GM12874 (cell line): Measurements from ENCODE around the gene CHST8.

Source experiments
- CTCF ChIP-seq: IDR thresholded peaks from 2 replicates; pipeline ENCODE4 v1.5.1; 2011; ENCODE audit warnings: low read depth, mild to moderate bottlenecking, control low read depth, low read length, moderate library complexity; ENCODE audit not compliant: insufficient read depth

Gene CHST8

GRCh38 chr19:33685541-33685940 lies 63.8 kb downstream of the CHST8 start:
- TF ChIP-seq CTCF, result no peak

DNA sequence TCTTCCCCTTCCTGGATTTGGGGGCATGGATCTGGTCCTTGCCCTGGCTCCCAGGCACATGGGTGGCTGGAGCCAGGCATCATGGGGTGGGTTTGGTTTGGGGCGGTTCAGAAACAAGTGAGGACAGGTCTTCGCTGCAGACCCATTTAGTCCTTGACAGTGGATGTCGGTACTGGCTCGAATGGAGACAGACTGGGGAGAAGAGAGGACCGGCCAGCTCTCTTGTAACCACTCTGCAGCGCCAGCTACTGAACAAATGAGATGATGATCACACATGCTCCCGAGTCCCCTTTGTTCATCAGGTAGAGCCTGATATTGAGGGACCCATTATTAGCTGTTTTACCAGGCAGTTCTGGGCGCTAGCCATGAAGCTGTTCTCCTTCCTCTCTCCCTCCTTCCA lies 64.5 kb downstream of the CHST8 start:
- no peak for TF ChIP-seq CTCF

DNA sequence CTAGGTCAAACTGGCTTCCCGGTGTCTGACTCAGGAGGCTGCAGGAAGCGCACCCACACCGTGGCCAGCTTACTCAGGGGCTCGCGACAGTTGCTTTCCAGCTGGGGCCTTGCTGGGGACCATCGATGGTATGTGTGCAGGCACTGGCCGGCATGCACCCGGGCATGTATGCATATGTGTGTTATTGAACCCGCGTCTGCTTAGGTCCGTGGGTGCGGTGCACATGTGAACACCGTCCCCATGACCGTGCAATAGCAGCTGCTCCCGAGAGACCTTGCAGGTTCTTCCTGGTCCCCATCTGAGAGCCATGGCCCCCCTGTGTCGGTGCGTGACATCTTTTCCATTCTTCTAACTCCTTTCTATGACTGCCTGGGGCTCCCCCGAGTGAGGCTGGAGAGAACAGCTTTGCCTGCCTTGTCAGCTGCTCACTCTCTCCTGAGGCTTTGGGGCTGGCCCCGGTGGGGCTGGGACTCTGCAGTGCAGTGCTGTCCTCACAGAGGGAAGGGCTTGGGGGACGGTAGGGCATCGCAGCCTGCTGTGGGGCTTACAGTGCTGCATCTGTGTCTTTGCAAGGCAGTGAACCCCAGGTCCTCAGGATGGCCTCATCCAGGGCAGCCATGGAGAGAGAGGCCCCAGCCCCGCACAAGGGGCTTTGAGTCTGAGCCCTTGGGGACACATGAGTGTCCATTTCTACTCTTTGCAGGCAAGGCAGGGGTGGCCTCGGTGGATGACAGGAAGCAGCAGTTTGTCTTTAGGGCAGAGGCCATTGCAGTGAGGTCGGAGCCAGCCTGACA lies 65.1 kb downstream of the CHST8 start:
- TF ChIP-seq CTCF, result no peak

- no peak for TF ChIP-seq CTCF
Observed at GRCh38 chr19:33687481-33688170, 65.9 kb downstream of the CHST8 start.

DNA sequence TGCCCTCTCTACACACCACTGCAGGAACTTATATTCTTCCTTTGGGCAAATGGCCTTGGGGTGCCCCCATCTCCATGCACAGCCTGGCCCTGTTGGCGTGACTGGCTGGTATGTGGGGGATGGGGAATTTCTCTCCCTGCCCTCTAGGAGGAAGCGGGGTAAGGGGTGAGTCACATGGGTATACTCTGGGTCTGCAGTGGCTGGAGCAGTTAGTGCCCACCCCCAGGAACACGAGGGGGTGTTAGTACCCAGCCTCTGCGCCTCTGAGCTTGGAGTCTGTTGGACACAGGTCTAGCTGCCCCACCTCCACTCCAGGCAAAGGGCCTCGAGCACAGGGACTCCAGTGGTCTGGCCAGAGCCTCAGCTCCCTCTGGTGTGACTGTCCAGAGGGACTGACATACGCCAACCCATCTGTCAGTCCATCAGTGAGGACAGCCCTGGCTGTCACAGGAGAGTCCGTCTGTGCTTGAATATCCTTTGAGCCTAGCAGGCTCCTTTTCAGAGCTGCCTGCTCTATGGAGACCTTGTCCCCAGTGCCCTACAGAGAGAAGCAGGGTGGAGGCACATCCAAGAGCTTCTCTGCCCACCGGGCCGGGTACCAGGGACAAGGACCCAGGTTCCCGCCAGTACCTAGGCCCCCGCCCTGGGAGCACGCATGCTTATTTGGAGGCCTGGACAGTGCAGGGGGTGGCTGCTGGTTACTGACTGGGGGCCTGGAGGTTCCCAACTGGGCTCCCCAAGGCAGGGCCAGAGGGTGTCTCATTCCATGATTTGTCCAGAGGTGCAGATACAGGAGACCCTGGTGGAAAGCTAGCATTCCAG lies 66.6 kb downstream of the CHST8 start:
- TF ChIP-seq CTCF, result no peak

DNA sequence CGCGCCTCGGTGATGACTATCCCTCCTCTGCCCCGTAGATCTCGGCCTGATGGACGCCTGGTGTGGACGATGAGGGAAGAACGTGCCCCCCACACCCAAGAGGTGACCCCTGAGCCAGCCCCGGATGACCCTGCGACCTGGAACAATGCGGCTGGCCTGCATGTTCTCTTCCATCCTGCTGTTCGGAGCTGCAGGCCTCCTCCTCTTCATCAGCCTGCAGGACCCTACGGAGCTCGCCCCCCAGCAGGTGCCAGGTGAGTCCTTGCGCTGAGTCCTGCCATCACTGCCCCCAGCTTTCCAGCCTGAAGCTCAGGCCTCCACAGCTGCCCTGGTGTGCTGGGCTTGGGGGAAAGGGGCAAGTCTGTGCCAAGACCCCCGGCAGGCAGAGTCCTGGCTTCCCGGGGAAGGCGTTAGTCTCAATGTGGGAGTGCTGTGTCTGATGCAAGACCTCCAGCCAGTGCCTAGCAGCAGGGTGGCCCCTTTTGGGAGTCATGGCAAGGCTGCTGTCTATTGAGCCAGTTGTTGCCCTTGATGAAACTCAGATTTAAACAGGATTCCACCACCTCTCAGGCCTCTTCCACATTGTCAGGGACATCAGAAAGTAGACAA lies 67.5 kb downstream of the CHST8 start:
- TF ChIP-seq CTCF, result no peak

DNA sequence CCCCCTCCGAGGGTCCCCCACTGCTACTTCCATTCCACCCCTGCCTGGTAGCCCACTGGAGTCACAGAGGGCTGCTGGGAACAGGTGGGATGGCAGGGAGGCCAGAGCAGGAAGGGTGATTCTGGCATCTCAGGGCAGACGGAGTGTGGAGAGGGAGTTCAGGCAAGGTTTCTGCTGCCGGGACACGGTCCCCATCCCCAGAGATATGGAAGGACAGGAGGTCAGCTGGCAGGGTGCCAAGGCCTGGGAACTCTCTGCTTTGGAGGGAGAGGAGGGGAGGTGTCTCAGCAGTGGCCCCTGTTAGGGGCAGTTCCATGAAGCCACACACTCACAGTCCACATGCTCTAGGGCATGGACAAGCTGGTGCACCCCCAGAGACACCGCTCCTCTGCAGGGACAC lies 68.1 kb downstream of the CHST8 start:
- no peak for TF ChIP-seq CTCF
